CD4-positive, alpha-beta T cell (primary cell): Measurements from ENCODE around the gene NTHL1. TPM values are rescaled to one million over a fixed set of nuclear protein-coding genes. Genes with fewer than 3 reads are reported as not detected.

ENCODE experiments used
- ATAC-seq: fragments of 200-7000 bp; cut with Tn5 transposase; one replicate; pipeline ENCODE4 v1.10.0; 2022; ENCODE audit warnings: mild to moderate bottlenecking; ENCODE audit not compliant: poor library complexity
- CTCF ChIA-PET: fragments of 350-600 bp; sonication (Branson Sonifier 250); formaldehyde crosslinking; loops from one replicate; lab custom pipeline; 2021; ENCODE audit warnings: antibody characterized with exemption, inconsistent platforms; lab: Charles Lee
- POLR2A ChIA-PET: fragments of 350-600 bp; sonication (Branson Sonifier 250); formaldehyde crosslinking; loops from one replicate; lab custom pipeline; 2021; ENCODE audit warnings: antibody characterized with exemption, inconsistent platforms; lab: Charles Lee
- DNase-seq, 14 experiments: peaks; one replicate each; pipeline ENCODE4 v3.0.0-alpha.2; 2013 to 2020; ENCODE audit warnings: mixed read lengths in 2 of 14
- H3K27ac ChIP-seq, 2 donors: one replicate each; pipeline versions ENCODE4 v1.5.1 to v1.7.0; 2013; ENCODE audit warnings: low read length in 2 of 2, low read depth in 1 of 2, mild to moderate bottlenecking in 1 of 2
- H3K27me3 ChIP-seq, 2 experiments: 1 replicate in 1 of 2; 2 replicates in 1 of 2; pipeline versions ENCODE4 v1.6.1 to v1.7.0; 2013; ENCODE audit warnings: low read length in 2 of 2, control low read depth in 1 of 2, mild to moderate bottlenecking in 1 of 2, moderate library complexity in 1 of 2; ENCODE audit not compliant: insufficient read depth in 2 of 2, control insufficient read depth in 1 of 2
- H3K36me3 ChIP-seq: one replicate; pipeline ENCODE4 v1.6.1; 2013; ENCODE audit warnings: low read length, control low read depth; ENCODE audit not compliant: insufficient read depth
- H3K4me1 ChIP-seq: one replicate; pipeline ENCODE4 v1.6.1; 2013; ENCODE audit warnings: low read length, control low read depth; ENCODE audit not compliant: insufficient read depth
- H3K4me3 ChIP-seq: one replicate; pipeline ENCODE4 v1.5.1; 2013; ENCODE audit warnings: mild to moderate bottlenecking, low read length, moderate library complexity
- H3K9me3 ChIP-seq, 2 experiments: 1 replicate in 1 of 2; 2 replicates in 1 of 2; pipeline versions ENCODE4 v1.6.1 to v1.7.0; 2013; ENCODE audit warnings: low read length in 2 of 2, mild to moderate bottlenecking in 2 of 2, control low read depth in 1 of 2, moderate library complexity in 1 of 2; ENCODE audit not compliant: control insufficient read depth in 1 of 2, insufficient read depth in 1 of 2
- H3K27ac Mint-ChIP-seq: one replicate; pipeline ENCODE4 v1.8.0; 2020; ENCODE audit warnings: mixed read lengths
- H3K27me3 Mint-ChIP-seq: one replicate; pipeline ENCODE4 v1.8.0; 2021; ENCODE audit warnings: mixed read lengths
- H3K36me3 Mint-ChIP-seq: one replicate; pipeline ENCODE4 v1.8.0; 2021; ENCODE audit warnings: low read depth, mixed read lengths
- H3K4me1 Mint-ChIP-seq: one replicate; pipeline ENCODE4 v1.8.0; 2021; ENCODE audit warnings: low read depth, mixed read lengths
- H3K4me3 Mint-ChIP-seq: one replicate; pipeline ENCODE4 v1.8.0; 2020; ENCODE audit warnings: mild to moderate bottlenecking, mixed read lengths
- H3K9me3 Mint-ChIP-seq: one replicate; pipeline ENCODE4 v1.8.0; 2020; ENCODE audit warnings: mixed read lengths
- CTCF ChIP-seq: fragments of 200-600 bp; IDR thresholded peaks from one replicate; pipeline ENCODE4 v1.8.0; 2022; ENCODE audit warnings: antibody characterized with exemption, mild to moderate bottlenecking
- intact Hi-C, 2 experiments: fragments of 100-400 bp; cut with DNase I in 1 of 2; cut with micrococcal nuclease in 1 of 2; formaldehyde crosslinking; loops; one replicate each; pipeline versions ENCODE4 v1.15.1 to v1.9.0; 2023 to 2025; cut with DNase I, micrococcal nuclease
- total RNA-seq, 174 experiments: library from RNA in 2 of 174; stranded (reverse) in 2 of 174; gene quantifications; one replicate each; pipeline ENCODE4 v1.2.3 and lab custom pipeline; 2021 to 2026

NTHL1 gene
- total RNA-seq, 2 experiments from 2014 or later, result 2.7 to 2.9 TPM

GRCh38 chr16:2037647-2038381 is 9.8 kb downstream of the NTHL1 start:
- ATAC-seq, result no peak
- no peaks in the 10 kb centered on the region for H3K27me3 Mint-ChIP-seq
- ChIA-PET CTCF (no interaction called here), POLR2A (no interaction called here)
- H3K4me3 Mint-ChIP-seq, result no peak overlapping the region
- H3K27ac Mint-ChIP-seq, result no peak overlapping the region
- Histone ChIP-seq H3K27me3 (no peaks in the 10 kb centered on the region), H3K9me3 (no peaks in the 10 kb centered on the region), H3K4me1 (peaks cover 7% of the 10 kb centered on the region), H3K4me3 (no peak overlapping the region), H3K27ac (no peak overlapping the region), H3K36me3 (no peaks in the 10 kb centered on the region)
- intact Hi-C loops, result no loop called here
- no peaks in the 10 kb centered on the region for H3K4me1 Mint-ChIP-seq
- H3K36me3 Mint-ChIP-seq, result no peaks in the 10 kb centered on the region
- no peaks in the 10 kb centered on the region for H3K9me3 Mint-ChIP-seq
- TF ChIP-seq CTCF, result no peak
- no peak for DNase-seq

GRCh38 chr16:2037115-2037514 is 10.5 kb downstream of the NTHL1 start:
- Mint-ChIP-seq H3K36me3 (no peaks in the 10 kb centered on the region), H3K27me3 (no peaks in the 10 kb centered on the region), H3K4me3 (no peak overlapping the region), H3K4me1 (no peaks in the 10 kb centered on the region), H3K27ac (no peak overlapping the region), H3K9me3 (no peaks in the 10 kb centered on the region)
- no peaks in the 10 kb centered on the region for H3K36me3 ChIP-seq
- H3K27ac ChIP-seq, result no peak overlapping the region
- H3K9me3 ChIP-seq, result no peaks in the 10 kb centered on the region
- ATAC-seq, result no peak
- no peak for DNase-seq
- H3K4me1 ChIP-seq, result peaks cover 7% of the 10 kb centered on the region
- no peaks in the 10 kb centered on the region for H3K27me3 ChIP-seq
- TF ChIP-seq CTCF, result no peak
- intact Hi-C loops, result no loop called here
- ChIA-PET POLR2A (no interaction called here), CTCF (no interaction called here)
- H3K4me3 ChIP-seq, result no peak overlapping the region

GRCh38 chr16:2036200-2036966 is 11.3 kb downstream of the NTHL1 start:
- no peaks in the 10 kb centered on the region for H3K36me3 Mint-ChIP-seq
- ChIA-PET POLR2A (no interaction called here), CTCF (no interaction called here)
- H3K4me3 Mint-ChIP-seq, result no peak overlapping the region
- Histone ChIP-seq H3K27ac (no peak overlapping the region), H3K27me3 (no peaks in the 10 kb centered on the region), H3K4me1 (peaks cover 7% of the 10 kb centered on the region), H3K9me3 (no peaks in the 10 kb centered on the region), H3K36me3 (no peaks in the 10 kb centered on the region), H3K4me3 (no peak overlapping the region)
- no peaks in the 10 kb centered on the region for H3K4me1 Mint-ChIP-seq
- no peak for TF ChIP-seq CTCF
- no peaks in the 10 kb centered on the region for H3K27me3 Mint-ChIP-seq
- ATAC-seq (no peak), DNase-seq (no peak)
- intact Hi-C loops, result no loop called here
- no peaks in the 10 kb centered on the region for H3K9me3 Mint-ChIP-seq
- H3K27ac Mint-ChIP-seq, result no peak overlapping the region
